Measurements from ENCODE around the gene BCKDHA. TPM values are rescaled to one million over a fixed set of nuclear protein-coding genes. Genes with fewer than 3 reads are reported as not detected.

BCKDHA gene
- total and polyA plus RNA-seq, 9 of the 15 experiments (the other 6 are each of a cell fraction or from before 2014, with no cell fraction given): 4.5 to 52.5 (median 14.1) TPM

- TF ChIP-seq, protein P1, sequence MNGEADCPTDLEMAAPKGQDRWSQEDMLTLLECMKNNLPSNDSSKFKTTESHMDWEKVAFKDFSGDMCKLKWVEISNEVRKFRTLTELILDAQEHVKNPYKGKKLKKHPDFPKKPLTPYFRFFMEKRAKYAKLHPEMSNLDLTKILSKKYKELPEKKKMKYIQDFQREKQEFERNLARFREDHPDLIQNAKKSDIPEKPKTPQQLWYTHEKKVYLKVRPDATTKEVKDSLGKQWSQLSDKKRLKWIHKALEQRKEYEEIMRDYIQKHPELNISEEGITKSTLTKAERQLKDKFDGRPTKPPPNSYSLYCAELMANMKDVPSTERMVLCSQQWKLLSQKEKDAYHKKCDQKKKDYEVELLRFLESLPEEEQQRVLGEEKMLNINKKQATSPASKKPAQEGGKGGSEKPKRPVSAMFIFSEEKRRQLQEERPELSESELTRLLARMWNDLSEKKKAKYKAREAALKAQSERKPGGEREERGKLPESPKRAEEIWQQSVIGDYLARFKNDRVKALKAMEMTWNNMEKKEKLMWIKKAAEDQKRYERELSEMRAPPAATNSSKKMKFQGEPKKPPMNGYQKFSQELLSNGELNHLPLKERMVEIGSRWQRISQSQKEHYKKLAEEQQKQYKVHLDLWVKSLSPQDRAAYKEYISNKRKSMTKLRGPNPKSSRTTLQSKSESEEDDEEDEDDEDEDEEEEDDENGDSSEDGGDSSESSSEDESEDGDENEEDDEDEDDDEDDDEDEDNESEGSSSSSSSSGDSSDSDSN (IDR thresholded peaks at IDR 0.05; ENCODE audit: borderline replicate concordance in 1 of 2, low read depth in 2 of 2, low read length in 2 of 2): no peak
- TF ChIP-seq PML (IDR thresholded peaks at IDR 0.05; ENCODE audit: low read length) (no peak), ZNF263 (CRISPR knock-in tag; IDR thresholded peaks at IDR 0.05; ENCODE audit: borderline replicate concordance) (no peak), ZNF274 (IDR thresholded peaks at IDR 0.05; ENCODE audit: borderline replicate concordance, low read depth, low read length) (no peak), HNRNPK (IDR thresholded peaks at IDR 0.05; ENCODE audit: low read depth, low read length, poor library complexity, severe bottlenecking) (no peak), CREM (IDR thresholded peaks at IDR 0.05; ENCODE audit: low read depth) (no peak), ATF6 (CRISPR knock-in tag; IDR thresholded peaks at IDR 0.05) (no peak), KHSRP (IDR thresholded peaks at IDR 0.05) (no peak), DIDO1 (tag; IDR thresholded peaks at IDR 0.05; ENCODE audit: low read depth) (no peak)
- TF ChIP-seq, protein P2, sequence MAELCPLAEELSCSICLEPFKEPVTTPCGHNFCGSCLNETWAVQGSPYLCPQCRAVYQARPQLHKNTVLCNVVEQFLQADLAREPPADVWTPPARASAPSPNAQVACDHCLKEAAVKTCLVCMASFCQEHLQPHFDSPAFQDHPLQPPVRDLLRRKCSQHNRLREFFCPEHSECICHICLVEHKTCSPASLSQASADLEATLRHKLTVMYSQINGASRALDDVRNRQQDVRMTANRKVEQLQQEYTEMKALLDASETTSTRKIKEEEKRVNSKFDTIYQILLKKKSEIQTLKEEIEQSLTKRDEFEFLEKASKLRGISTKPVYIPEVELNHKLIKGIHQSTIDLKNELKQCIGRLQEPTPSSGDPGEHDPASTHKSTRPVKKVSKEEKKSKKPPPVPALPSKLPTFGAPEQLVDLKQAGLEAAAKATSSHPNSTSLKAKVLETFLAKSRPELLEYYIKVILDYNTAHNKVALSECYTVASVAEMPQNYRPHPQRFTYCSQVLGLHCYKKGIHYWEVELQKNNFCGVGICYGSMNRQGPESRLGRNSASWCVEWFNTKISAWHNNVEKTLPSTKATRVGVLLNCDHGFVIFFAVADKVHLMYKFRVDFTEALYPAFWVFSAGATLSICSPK (IDR thresholded peaks at IDR 0.05; ENCODE audit: borderline replicate concordance): no peak
These were observed 5.8 kb downstream of the BCKDHA start (continued) for GRCh38 chr19:41403181-41403970.

Data from K562 (cell line).